Right hindlimb (tissue), 1 donor: ENCODE results near the gene MYOT.
"Not testable (repeated sequence)": the region's sequence is repeated elsewhere in the genome, so short reads cannot be mapped to it uniquely, and the experiment has no call there.

ENCODE experiments used
- DNase-seq: peaks from one replicate; pipeline ENCODE4 v3.0.0-alpha.2; 2018

Gene MYOT

GRCh38 chr5:137867664-137868063 is at the start of gene MYOT:
TSS of gene MYOT (plus strand) at chr5:137867860. CDS start at chr5:137870652, 2,792 bp downstream.
- DNase-seq: no peak

- DNase-seq: no peak
Observed at GRCh38 chr5:137819766-137820165, 47.9 kb upstream of the MYOT start.

- peak; percentile 38 for DNase-seq
Observed at GRCh38 chr5:137822158-137822764, 45.4 kb upstream of the MYOT start.

- DNase-seq: peak; percentile 61
Observed at GRCh38 chr5:137822984-137823383, 44.7 kb upstream of the MYOT start.

GRCh38 chr5:137825165-137825564 is 42.5 kb upstream of the MYOT start:
- DNase-seq: no peak

- no peak for DNase-seq
Observed at GRCh38 chr5:137826067-137826466, 41.6 kb upstream of the MYOT start.

GRCh38 chr5:137828180-137828579 is 39.5 kb upstream of the MYOT start:
- peak; percentile 39 for DNase-seq

- DNase-seq: no peak
Observed at GRCh38 chr5:137828664-137829063, 39.0 kb upstream of the MYOT start.

- DNase-seq: no peak
Observed at GRCh38 chr5:137831105-137831504, 36.6 kb upstream of the MYOT start.

GRCh38 chr5:137831526-137831925 is 36.1 kb upstream of the MYOT start:
- no peak for DNase-seq

- no peak for DNase-seq
Observed at GRCh38 chr5:137832416-137832815, 35.2 kb upstream of the MYOT start.

- DNase-seq: no peak
Observed at GRCh38 chr5:137833463-137833862, 34.2 kb upstream of the MYOT start.

- DNase-seq: no peak
Observed at GRCh38 chr5:137834498-137835049, 33.1 kb upstream of the MYOT start.

- DNase-seq: peak; percentile 27
Observed at GRCh38 chr5:137836298-137836697, 31.4 kb upstream of the MYOT start.

- DNase-seq: no peak
Observed at GRCh38 chr5:137836997-137837396, 30.7 kb upstream of the MYOT start.

- no peak for DNase-seq
Observed at GRCh38 chr5:137837491-137838394, 29.9 kb upstream of the MYOT start.

GRCh38 chr5:137838976-137839375 is 28.7 kb upstream of the MYOT start:
- no peak for DNase-seq

- DNase-seq: no peak
Observed at GRCh38 chr5:137842296-137842695, 25.4 kb upstream of the MYOT start.

- DNase-seq: no peak
Observed at GRCh38 chr5:137843676-137844299, 23.9 kb upstream of the MYOT start.

GRCh38 chr5:137845472-137845871 is 22.2 kb upstream of the MYOT start:
- no peak for DNase-seq

- no peak for DNase-seq
Observed at GRCh38 chr5:137847687-137848086, 20.0 kb upstream of the MYOT start.

- not testable (repeated sequence) for DNase-seq
Observed at GRCh38 chr5:137853165-137853564, 14.5 kb upstream of the MYOT start.

GRCh38 chr5:137856201-137856600 is 11.5 kb upstream of the MYOT start:
- no peak for DNase-seq
